IMR-90 (cell line): Measurements from ENCODE around the gene HTATSF1. TPM values are rescaled to one million over a fixed set of nuclear protein-coding genes. Genes with fewer than 3 reads are reported as not detected.

Source experiments
- ATAC-seq: fragments of 200-7000 bp; cut with Tn5 transposase; 2 replicates; pipeline ENCODE4 v1.9.1; 2020; ENCODE audit warnings: low read depth, mild to moderate bottlenecking, moderate library complexity
- BruUV-seq: library from RNA; stranded (reverse); fragments of 400-500 nt; replicated peaks from 2 replicates; lab custom pipeline; 2021; lab: Mats Ljungman, UMichigan
- CTCF ChIA-PET: fragments of 300-600 bp; formaldehyde crosslinking; extraction: SDS; loops from one replicate; lab custom pipeline; 2021; ENCODE audit warnings: antibody characterized with exemption; lab: Yijun Ruan, JAX
- POLR2A ChIA-PET: fragments of 300-600 bp; sonication (Branson Sonifier 250); formaldehyde crosslinking; loops from one replicate; lab custom pipeline; 2022; ENCODE audit warnings: antibody characterized with exemption; ENCODE audit not compliant: unreplicated experiment; lab: Charles Lee
- DNase-seq: peaks from one replicate; pipeline ENCODE4 v3.0.0; 2013
- H2AFZ ChIP-seq: replicated peaks from 2 replicates; pipeline ENCODE3; 2013; ENCODE audit warnings: low read length, mild to moderate bottlenecking; ENCODE audit not compliant: poor library complexity
- H2AK5ac ChIP-seq: 2 replicates; pipeline ENCODE4 v1.6.1; 2013; ENCODE audit warnings: low read depth, low read length, inconsistent platforms
- H2AK9ac ChIP-seq: replicated peaks from 2 replicates; pipeline ENCODE3; 2013; ENCODE audit warnings: mild to moderate bottlenecking, low read depth, low read length, moderate library complexity; ENCODE audit not compliant: poor library complexity
- H2BK120ac ChIP-seq: 2 replicates; pipeline ENCODE4 v1.6.1; 2013; ENCODE audit warnings: low read depth, low read length, inconsistent platforms
- H2BK15ac ChIP-seq: 3 replicates; pipeline ENCODE4 v1.6.1; 2013; ENCODE audit warnings: low read depth, low read length, inconsistent platforms
- H2BK20ac ChIP-seq: 2 replicates; pipeline ENCODE4 v1.6.1; 2013; ENCODE audit warnings: low read depth, mild to moderate bottlenecking, inconsistent platforms, low read length, moderate library complexity
- H2BK5ac ChIP-seq: 2 replicates; pipeline ENCODE4 v1.6.1; 2013; ENCODE audit warnings: mild to moderate bottlenecking, low read depth, low read length, inconsistent platforms; ENCODE audit not compliant: poor library complexity, severe bottlenecking
- H3K14ac ChIP-seq: replicated peaks from 2 replicates; pipeline ENCODE4 v1.6.1; 2013; ENCODE audit warnings: low read depth, low read length, inconsistent platforms
- H3K18ac ChIP-seq: 2 replicates; pipeline ENCODE4 v1.6.1; 2013; ENCODE audit warnings: low read depth, low read length, control low read depth
- H3K23ac ChIP-seq: 2 replicates; pipeline ENCODE4 v1.6.1; 2013; ENCODE audit warnings: low read depth, low read length, inconsistent platforms
- H3K27ac ChIP-seq: 2 replicates; pipeline ENCODE4 v1.5.1; 2013; ENCODE audit warnings: mild to moderate bottlenecking, control low read depth, low read length; ENCODE audit not compliant: insufficient read depth
- H3K27me3 ChIP-seq: 2 replicates; pipeline ENCODE4 v1.6.1; 2013; ENCODE audit warnings: low read length; ENCODE audit not compliant: control insufficient read depth, insufficient read depth
- H3K36me3 ChIP-seq: 2 replicates; pipeline ENCODE4 v1.6.1; 2013; ENCODE audit warnings: low read length, mixed read lengths; ENCODE audit not compliant: control insufficient read depth, insufficient read depth
- H3K4ac ChIP-seq: 2 replicates; pipeline ENCODE4 v1.6.1; 2013; ENCODE audit warnings: low read depth, low read length, inconsistent platforms
- H3K4me1 ChIP-seq: 2 replicates; pipeline ENCODE4 v1.6.1; 2013; ENCODE audit warnings: low read length, mixed read lengths; ENCODE audit not compliant: control insufficient read depth, insufficient read depth
- H3K4me2 ChIP-seq: 2 replicates; pipeline ENCODE4 v1.6.1; 2013; ENCODE audit warnings: low read depth, mild to moderate bottlenecking, control low read depth, low read length, moderate library complexity
- H3K4me3 ChIP-seq: 2 replicates; pipeline ENCODE4 v1.5.1; 2013; ENCODE audit warnings: low read depth, mild to moderate bottlenecking, control low read depth, low read length, moderate library complexity; ENCODE audit not compliant: insufficient read depth
- H3K56ac ChIP-seq: 2 replicates; pipeline ENCODE4 v1.6.1; 2013; ENCODE audit warnings: low read length, inconsistent platforms; ENCODE audit not compliant: insufficient read depth; ENCODE audit errors: extremely low read depth
- H3K79me1 ChIP-seq, 2 experiments: 2 replicates each; pipeline ENCODE4 v1.6.1; 2013; ENCODE audit warnings: low read length in 2 of 2, inconsistent platforms in 1 of 2, low read depth in 1 of 2
- H3K9ac ChIP-seq: 2 replicates; pipeline ENCODE4 v1.6.1; 2013; ENCODE audit warnings: low read depth, low read length, control low read depth
- H3K9me1 ChIP-seq: 2 replicates; pipeline ENCODE4 v1.6.1; 2013; ENCODE audit warnings: low read length, inconsistent platforms; ENCODE audit not compliant: insufficient read depth
- H3K9me3 ChIP-seq: 2 replicates; pipeline ENCODE4 v1.6.1; 2013; ENCODE audit warnings: low read length; ENCODE audit not compliant: control insufficient read depth, insufficient read depth
- H4K20me1 ChIP-seq: 2 replicates; pipeline ENCODE4 v1.6.1; 2013; ENCODE audit warnings: low read length, inconsistent platforms; ENCODE audit not compliant: insufficient read depth
- H4K5ac ChIP-seq: 2 replicates; pipeline ENCODE4 v1.6.1; 2013; ENCODE audit warnings: mild to moderate bottlenecking, low read depth, low read length, control low read depth
- H4K8ac ChIP-seq, 2 experiments: 2 replicates each; pipeline ENCODE4 v1.6.1; 2013; ENCODE audit warnings: low read depth in 2 of 2, low read length in 2 of 2, control low read depth in 1 of 2, inconsistent platforms in 1 of 2
- H4K91ac ChIP-seq: 2 replicates; pipeline ENCODE4 v1.6.1; 2013; ENCODE audit warnings: low read depth, low read length, inconsistent platforms; ENCODE audit not compliant: insufficient read depth
- BHLHE40 ChIP-seq: fragments of 150-350 bp; IDR thresholded peaks from 2 replicates; pipeline ENCODE4 v1.6.1; 2016; ENCODE audit warnings: mild to moderate bottlenecking, low read depth, low read length
- CEBPB ChIP-seq: IDR thresholded peaks from 2 replicates; pipeline ENCODE4 v1.6.1; 2012; ENCODE audit warnings: low read depth, low read length, improper control_type of control experiment
- CHD1 ChIP-seq: IDR thresholded peaks from 2 replicates; pipeline ENCODE4 v1.6.1; 2012; ENCODE audit warnings: low read depth, low read length, improper control_type of control experiment
- FOS ChIP-seq: fragments of 150-350 bp; IDR thresholded peaks from 2 replicates; pipeline ENCODE4 v1.6.1; 2016; ENCODE audit warnings: low read depth, low read length
- MAFK ChIP-seq: IDR thresholded peaks from 2 replicates; pipeline ENCODE4 v1.6.1; 2012; ENCODE audit warnings: low read depth, low read length, improper control_type of control experiment
- MAZ ChIP-seq: IDR thresholded peaks from 2 replicates; pipeline ENCODE4 v1.6.1; 2012; ENCODE audit warnings: low read depth, mild to moderate bottlenecking, low read length, improper control_type of control experiment, moderate library complexity, borderline replicate concordance
- MXI1 ChIP-seq: IDR thresholded peaks from 2 replicates; pipeline ENCODE4 v1.6.1; 2012; ENCODE audit warnings: low read depth, mild to moderate bottlenecking, low read length, moderate library complexity, borderline replicate concordance
- NFE2L2 ChIP-seq: fragments of 150-350 bp; IDR thresholded peaks from 2 replicates; pipeline ENCODE4 v1.6.1; 2016; ENCODE audit warnings: low read depth, mild to moderate bottlenecking, low read length
- POLR2A ChIP-seq: IDR thresholded peaks from 2 replicates; pipeline ENCODE4 v1.6.1; 2012; ENCODE audit warnings: mild to moderate bottlenecking, low read depth, low read length
- RAD21 ChIP-seq: IDR thresholded peaks from 2 replicates; pipeline ENCODE4 v1.6.1; 2012; ENCODE audit warnings: low read length, improper control_type of control experiment
- RCOR1 ChIP-seq: IDR thresholded peaks from 2 replicates; pipeline ENCODE4 v1.6.1; 2012; ENCODE audit warnings: mild to moderate bottlenecking, low read length, improper control_type of control experiment; ENCODE audit not compliant: insufficient replicate concordance
- RFX5 ChIP-seq: IDR thresholded peaks from 2 replicates; pipeline ENCODE4 v1.8.0; 2012; ENCODE audit warnings: low read depth, mild to moderate bottlenecking, low read length, moderate library complexity
- SMC3 ChIP-seq: fragments of 150-350 bp; IDR thresholded peaks from 2 replicates; pipeline ENCODE4 v1.6.1; 2016; ENCODE audit warnings: low read depth, mild to moderate bottlenecking, antibody characterized with exemption, low read length, moderate library complexity
- WGBS, 2 experiments: methylation state at CpG; one replicate each; pipeline versions ENCODE4 v1.1.5 to v1.1.7; 2013; ENCODE audit warnings: missing lambda C conversion rate in 2 of 2; ENCODE audit not compliant: insufficient read length in 1 of 2; ENCODE audit errors: extremely low coverage in 2 of 2; 5-methylcytosine and 5-hydroxymethylcytosine counted together
- dilution Hi-C: fragments of 300-500 bp; cut with HindIII; formaldehyde crosslinking; loops from one replicate; pipeline ENCODE4 v1.14.3; 2018; ENCODE audit warnings: low sequenced_read_pairs; ENCODE audit not compliant: unreplicated experiment
- in situ Hi-C: fragments of 300-500 bp; cut with MboI; formaldehyde crosslinking; loops from 3 replicates; pipeline ENCODE4 v1.14.3; 2019; ENCODE audit warnings: low sequenced_read_pairs, inconsistent platforms, mixed read lengths
- intact Hi-C: fragments of 100-400 bp; cut with micrococcal nuclease; formaldehyde crosslinking; loops from 2 replicates; pipeline ENCODE4 v1.10.0; 2022
- polyA plus RNA-seq, 3 experiments: library from polyadenylated mRNA; depleted of rRNA; stranded (reverse); fragments of >200 nt; gene quantifications; 2 replicates each; pipeline ENCODE4 v1.2.3, GENCODE V29; 2012; ENCODE audit warnings: low replicate concordance in 1 of 3
- total RNA-seq: library from RNA; depleted of rRNA; stranded (reverse); fragments of >200 nt; gene quantifications from 2 replicates; pipeline ENCODE4 v1.2.3, GENCODE V29; 2012
- TF ChIP-seq, protein P1 (sequence below): fragments of 150-350 bp; IDR thresholded peaks from 2 replicates; pipeline ENCODE4 v1.6.1; 2016; ENCODE audit warnings: low read depth, mild to moderate bottlenecking, low read length, moderate library complexity, borderline replicate concordance
- TF ChIP-seq, protein P2 (sequence below): conservative IDR thresholded peaks from 2 replicates; pipeline ENCODE4 v1.5.1; 2012; ENCODE audit warnings: mild to moderate bottlenecking, low read depth, low read length, improper control_type of control experiment
- TF ChIP-seq, protein P3 (sequence below): fragments of 150-350 bp; IDR thresholded peaks from 2 replicates; pipeline ENCODE4 v1.6.1; 2017; ENCODE audit warnings: mild to moderate bottlenecking, antibody characterized with exemption, low read length, low read depth

The HTATSF1 gene
- total and polyA plus RNA-seq, 2 of the 4 experiments (the other 2 are of a cell fraction), result 6.8 to 19.0 TPM

DNA sequence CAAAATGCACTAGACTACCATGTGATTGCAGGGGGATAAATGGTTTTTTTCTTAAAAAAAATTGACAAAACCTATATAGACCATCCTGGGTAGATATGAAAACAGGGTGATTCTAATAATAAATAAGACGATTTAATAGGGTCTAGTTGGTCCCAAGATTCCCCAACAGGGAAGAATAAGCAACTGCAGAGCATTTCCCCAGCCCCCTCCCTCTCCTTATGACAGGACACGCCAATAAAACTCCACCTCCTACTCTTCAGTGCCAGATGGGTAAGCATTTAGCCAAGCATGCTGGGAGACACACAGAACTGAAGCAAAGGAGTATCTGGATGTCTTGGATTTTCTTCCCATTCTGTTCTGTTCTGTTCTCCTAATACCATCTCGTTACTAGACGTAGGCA is 9.7 kb upstream of the HTATSF1 start, which contains the start of gene BRS3:
TSS of gene BRS3 (plus strand) at position 301 of the 400 bp plus-strand sequence. CDS start 168 bp downstream, outside the sequence.
- dilution Hi-C loops (no loop called here), in situ Hi-C loops (loop anchor here (25.0 kb wide), 1 partner anchor 500 kb away; the partner anchor contains the start of gene SLC9A6), intact Hi-C loops (no loop called here)
- no peaks in the 10 kb centered on the region for H3K9me3 ChIP-seq
- H2BK5ac ChIP-seq, result no peak within 1 kb of the TSS
- no peak within 1 kb of the TSS for H2AFZ ChIP-seq
- no peak within 1 kb of the TSS for H4K8ac ChIP-seq
- H3K14ac ChIP-seq, result no peak within 1 kb of the TSS
- no peak within 1 kb of the TSS for H4K5ac ChIP-seq
- no peak within 1 kb of the TSS for H4K91ac ChIP-seq
- TF ChIP-seq SMC3 (no peak), CEBPB (no peak), RFX5 (no peak), CHD1 (no peak), FOS (no peak), MAZ (no peak), RAD21 (no peak), MXI1 (no peak), RCOR1 (no peak), MAFK (no peak), POLR2A (no peak), NFE2L2 (no peak), BHLHE40 (no peak)
- TF ChIP-seq, protein P1, sequence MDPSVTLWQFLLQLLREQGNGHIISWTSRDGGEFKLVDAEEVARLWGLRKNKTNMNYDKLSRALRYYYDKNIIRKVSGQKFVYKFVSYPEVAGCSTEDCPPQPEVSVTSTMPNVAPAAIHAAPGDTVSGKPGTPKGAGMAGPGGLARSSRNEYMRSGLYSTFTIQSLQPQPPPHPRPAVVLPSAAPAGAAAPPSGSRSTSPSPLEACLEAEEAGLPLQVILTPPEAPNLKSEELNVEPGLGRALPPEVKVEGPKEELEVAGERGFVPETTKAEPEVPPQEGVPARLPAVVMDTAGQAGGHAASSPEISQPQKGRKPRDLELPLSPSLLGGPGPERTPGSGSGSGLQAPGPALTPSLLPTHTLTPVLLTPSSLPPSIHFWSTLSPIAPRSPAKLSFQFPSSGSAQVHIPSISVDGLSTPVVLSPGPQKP, result no peak
- TF ChIP-seq, protein P2, sequence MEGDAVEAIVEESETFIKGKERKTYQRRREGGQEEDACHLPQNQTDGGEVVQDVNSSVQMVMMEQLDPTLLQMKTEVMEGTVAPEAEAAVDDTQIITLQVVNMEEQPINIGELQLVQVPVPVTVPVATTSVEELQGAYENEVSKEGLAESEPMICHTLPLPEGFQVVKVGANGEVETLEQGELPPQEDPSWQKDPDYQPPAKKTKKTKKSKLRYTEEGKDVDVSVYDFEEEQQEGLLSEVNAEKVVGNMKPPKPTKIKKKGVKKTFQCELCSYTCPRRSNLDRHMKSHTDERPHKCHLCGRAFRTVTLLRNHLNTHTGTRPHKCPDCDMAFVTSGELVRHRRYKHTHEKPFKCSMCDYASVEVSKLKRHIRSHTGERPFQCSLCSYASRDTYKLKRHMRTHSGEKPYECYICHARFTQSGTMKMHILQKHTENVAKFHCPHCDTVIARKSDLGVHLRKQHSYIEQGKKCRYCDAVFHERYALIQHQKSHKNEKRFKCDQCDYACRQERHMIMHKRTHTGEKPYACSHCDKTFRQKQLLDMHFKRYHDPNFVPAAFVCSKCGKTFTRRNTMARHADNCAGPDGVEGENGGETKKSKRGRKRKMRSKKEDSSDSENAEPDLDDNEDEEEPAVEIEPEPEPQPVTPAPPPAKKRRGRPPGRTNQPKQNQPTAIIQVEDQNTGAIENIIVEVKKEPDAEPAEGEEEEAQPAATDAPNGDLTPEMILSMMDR, result no peak
- TF ChIP-seq, protein P3, sequence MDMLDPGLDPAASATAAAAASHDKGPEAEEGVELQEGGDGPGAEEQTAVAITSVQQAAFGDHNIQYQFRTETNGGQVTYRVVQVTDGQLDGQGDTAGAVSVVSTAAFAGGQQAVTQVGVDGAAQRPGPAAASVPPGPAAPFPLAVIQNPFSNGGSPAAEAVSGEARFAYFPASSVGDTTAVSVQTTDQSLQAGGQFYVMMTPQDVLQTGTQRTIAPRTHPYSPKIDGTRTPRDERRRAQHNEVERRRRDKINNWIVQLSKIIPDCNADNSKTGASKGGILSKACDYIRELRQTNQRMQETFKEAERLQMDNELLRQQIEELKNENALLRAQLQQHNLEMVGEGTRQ, result no peak
- no peak for ATAC-seq
- no peaks in the 10 kb centered on the region for H3K9me1 ChIP-seq
- no peak within 1 kb of the TSS for H3K56ac ChIP-seq
- no peak within 1 kb of the TSS for H3K23ac ChIP-seq
- no peak within 1 kb of the TSS for H3K4me3 ChIP-seq
- no CpG with 5 or more reads among the region's 4 CpGs for WGBS, 2 experiments
- H3K79me1 ChIP-seq, result no peaks in the 10 kb centered on the region
- no peak within 1 kb of the TSS for H2BK15ac ChIP-seq
- no TSS peak for BruUV-seq
- H3K27ac ChIP-seq, result no peak within 1 kb of the TSS
- CTCF ChIA-PET, result no interaction called here
- no peak within 1 kb of the TSS for H3K18ac ChIP-seq
- no peak within 1 kb of the TSS for H2AK5ac ChIP-seq
- H3K36me3 ChIP-seq, result no peaks in the 10 kb centered on the region
- H2BK20ac ChIP-seq, result no peak within 1 kb of the TSS
- H3K27me3 ChIP-seq, result peaks cover 8% of the 10 kb centered on the region
- H3K9ac ChIP-seq, result no peak within 1 kb of the TSS
- no peak within 1 kb of the TSS for H3K4ac ChIP-seq
- H4K20me1 ChIP-seq, result no peaks in the 10 kb centered on the region
- no peak within 1 kb of the TSS for H2BK120ac ChIP-seq
- H2AK9ac ChIP-seq, result no peak within 1 kb of the TSS
- H3K4me2 ChIP-seq, result no peak within 1 kb of the TSS
- no peak for DNase-seq
- no peaks in the 10 kb centered on the region for H3K4me1 ChIP-seq
- POLR2A ChIA-PET, result no interaction called here
